ELF-1 (cell line): ENCODE data around the gene MPRIP.

ENCODE experiments used
- DNase-seq: peaks from one replicate; pipeline ENCODE4 v3.0.0-alpha.2; 2016; ENCODE audit warnings: low read depth, low spot score

Gene MPRIP

GRCh38 chr17:17051380-17051779 lies 9.1 kb downstream of the MPRIP start:
- DNase-seq: no peak

DNA sequence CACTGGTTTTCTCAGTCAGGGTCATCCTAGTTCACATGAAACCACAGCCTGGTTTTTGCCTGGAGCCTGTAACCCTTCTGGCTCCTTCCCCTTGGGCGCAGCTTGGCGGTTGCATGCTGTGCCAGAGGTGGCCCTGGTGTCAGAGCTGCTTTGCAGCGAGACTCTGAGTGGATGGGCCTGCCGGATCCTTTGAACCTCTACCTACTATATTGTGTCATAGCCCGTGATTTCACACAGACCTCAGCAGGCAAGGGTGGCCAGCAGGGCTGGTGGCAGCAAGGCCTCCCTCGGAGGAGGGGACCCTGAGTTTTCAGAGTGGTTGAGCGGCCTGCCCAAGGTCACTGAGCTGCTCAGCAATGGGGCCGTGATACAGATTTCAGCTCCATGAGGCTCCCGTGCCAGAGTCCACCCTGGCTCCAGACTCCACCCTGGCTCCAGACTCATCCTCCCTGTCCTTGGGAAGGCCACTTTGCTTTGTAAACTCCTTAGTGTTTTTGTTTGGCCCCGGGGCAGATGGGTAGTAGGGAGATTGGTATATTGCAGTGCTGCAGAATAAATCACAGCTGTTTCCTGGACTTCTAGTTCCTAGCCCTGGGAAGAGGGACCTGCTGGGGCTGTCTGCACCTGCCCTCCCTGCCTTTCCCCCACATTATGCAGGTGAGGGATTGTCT lies 9.7 kb downstream of the MPRIP start:
- DNase-seq: no peak

DNA sequence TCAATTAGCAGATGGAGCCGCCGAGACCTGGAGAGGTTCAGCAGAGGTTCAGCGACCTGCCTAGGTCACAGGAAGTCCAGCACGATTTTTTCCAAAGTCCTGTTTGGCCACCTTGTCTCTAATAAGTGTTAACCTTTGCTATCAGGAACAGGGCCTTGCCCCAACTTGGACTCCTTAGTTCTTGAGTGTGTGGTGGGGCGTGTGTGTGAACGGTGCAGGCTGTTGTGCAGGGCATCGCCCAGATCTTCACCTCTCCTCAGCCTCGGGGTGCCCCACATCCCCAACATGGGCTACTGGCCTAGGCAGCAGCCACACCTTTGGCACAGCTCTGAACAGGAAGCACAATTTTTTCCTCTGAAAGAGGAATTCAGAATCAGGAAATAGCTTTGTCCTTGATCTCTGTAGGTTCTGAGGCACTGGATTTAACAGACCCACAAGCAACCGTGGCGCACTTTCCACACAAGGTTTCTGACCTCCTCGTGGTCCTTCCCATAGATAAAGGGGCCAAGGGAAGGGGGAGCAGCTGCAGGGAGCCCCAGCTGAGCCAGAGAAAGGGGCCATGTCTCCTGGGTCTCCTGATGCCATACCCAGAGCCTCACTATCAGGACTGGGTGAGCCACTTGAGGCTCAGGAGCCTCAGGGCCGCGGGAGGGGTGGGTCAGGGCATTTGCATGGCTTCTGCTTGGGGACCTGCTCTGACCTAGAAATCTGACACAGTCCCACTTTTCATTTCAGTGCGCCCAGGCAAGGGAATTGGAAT lies 10.4 kb downstream of the MPRIP start:
- no peak for DNase-seq

GRCh38 chr17:17053446-17054379 lies 11.5 kb downstream of the MPRIP start:
- DNase-seq: no peak

GRCh38 chr17:17054636-17055035 lies 12.4 kb downstream of the MPRIP start:
- no peak for DNase-seq

DNA sequence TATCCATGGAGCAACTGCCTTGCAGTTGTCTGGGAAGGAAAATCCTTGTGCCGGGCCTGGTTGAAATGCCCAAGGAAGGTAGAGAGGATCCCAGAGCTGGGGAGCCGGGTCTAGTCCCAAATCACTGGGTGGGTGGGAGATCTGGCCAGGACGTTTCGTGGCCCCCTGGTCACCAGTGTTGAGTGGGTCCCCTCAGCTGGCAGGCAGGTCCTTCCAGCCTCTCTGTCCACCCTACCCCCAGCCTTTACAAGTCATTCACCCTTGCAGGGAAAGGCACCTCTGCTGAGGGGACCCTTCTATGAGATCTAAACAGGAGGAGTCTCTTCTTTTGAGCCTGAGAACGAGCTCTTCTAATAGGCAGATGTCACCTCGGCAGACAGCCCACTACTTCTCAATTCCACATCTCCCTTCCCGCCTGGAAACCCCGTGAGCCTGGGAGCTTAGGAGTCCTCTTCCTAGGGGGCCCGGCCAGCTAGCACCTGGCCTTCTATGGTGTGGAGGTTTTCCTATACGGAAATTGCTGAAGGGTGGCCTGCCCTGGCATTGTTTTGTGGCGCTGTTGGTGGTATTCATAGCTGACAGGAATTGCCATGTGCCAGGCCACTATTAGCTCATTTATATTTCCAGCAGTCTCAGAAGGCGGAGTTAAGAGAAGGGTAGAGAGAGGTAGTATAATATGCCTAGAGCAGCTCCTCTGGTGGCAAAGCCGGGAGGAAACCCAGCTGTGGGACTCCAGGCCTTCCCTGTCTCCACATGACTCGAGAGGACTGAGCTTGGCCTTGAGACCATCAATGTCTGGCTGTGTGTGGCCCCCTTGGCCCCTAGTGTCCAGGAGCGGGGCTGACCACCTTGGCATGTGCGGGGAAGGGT lies 13.3 kb downstream of the MPRIP start:
- no peak for DNase-seq

DNA sequence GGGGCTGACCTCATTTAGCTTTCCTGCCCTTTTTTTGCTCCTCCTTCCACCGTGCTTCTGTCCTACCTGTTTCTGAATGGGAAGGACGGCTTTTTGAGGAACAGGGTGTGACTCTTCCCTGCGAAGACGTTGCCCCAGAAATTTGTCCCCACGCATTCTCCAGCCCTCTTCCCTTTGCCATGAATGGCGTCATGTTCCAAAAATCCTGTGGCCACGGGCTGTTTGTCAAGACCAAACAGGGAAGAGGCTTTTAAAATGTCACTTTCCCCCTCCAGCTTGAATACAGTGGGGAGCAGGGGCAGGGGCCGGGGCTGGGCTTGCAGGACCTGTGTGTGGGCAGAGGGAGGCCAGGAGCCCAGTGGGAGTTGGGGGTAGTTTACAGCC lies 13.9 kb downstream of the MPRIP start:
- DNase-seq: no peak

GRCh38 chr17:17057057-17057551 lies 14.8 kb downstream of the MPRIP start:
- no peak for DNase-seq

GRCh38 chr17:17058304-17058703 lies 16.0 kb downstream of the MPRIP start:
- no peak for DNase-seq

DNA sequence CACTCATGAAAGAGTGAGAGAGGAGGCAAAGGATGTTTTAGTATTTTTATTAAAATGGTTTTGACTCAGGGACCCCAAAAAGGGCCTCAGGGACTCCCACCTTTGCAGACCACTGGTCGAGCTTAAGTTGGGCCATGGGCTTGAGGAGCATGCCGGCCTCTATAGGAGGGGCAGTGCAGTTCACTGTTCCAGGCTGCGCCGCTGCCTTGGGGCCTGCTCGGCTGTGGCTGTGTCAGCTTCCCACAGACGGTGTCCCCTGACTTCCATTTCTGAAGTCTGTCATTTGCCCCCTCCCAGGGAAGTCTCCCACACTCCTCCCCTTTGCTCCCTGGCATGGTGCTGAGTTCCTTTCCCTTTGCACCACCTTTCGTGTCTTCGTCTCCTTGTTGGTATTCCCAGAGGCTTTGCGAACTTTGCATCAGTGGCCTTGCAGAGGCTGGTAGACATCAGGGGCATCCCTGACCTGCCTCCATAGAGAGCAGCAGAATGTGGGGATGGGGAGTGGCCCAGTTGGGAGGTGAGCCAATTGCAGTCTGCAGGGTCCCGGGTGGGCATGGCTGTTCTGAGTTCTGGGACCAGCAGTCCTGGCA lies 17.1 kb downstream of the MPRIP start:
- DNase-seq: no peak

GRCh38 chr17:17060001-17060922 lies 18.0 kb downstream of the MPRIP start:
- no peak for DNase-seq

GRCh38 chr17:17060930-17061329 lies 18.7 kb downstream of the MPRIP start:
- no peak for DNase-seq

DNA sequence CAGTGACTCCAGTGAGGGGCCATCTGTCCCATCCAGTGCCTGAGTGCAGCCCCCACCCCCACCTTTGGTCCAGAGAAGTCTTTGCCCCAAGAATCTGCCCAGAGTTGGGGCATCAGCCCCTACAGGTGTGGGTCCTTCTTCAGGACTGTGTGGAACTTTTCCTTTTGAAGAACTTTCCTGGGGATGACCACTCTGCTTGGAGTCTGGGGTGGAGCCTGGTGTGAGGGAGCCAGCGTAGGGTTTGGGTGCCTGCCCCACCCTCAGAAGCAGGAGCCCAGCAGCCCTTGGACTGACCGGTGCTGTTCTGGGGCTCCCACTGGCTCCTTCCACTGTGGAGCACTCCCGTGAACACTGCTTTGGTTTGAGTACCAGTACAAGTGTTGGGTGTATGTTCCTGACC lies 19.3 kb downstream of the MPRIP start:
- no peak for DNase-seq

DNA sequence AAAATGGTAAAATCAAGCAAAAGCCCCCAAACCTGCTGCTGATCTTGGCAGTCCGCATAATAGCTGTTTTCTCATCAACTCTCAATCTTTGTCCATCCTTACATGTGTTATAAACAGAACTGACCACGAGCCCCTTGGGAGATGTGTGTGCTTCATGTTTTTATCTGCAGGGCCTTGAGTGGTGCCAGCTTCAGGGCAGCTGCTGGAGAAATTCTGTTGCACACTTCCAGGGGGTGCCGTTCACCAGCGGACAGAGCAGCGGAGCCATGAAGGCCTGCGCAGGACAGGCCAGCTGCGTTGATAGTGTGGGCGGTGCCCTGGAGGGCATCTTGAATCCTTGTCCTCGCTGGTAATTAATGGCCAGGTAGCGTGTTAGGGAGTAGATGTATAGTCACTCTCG lies 20.1 kb downstream of the MPRIP start:
- no peak for DNase-seq

DNA sequence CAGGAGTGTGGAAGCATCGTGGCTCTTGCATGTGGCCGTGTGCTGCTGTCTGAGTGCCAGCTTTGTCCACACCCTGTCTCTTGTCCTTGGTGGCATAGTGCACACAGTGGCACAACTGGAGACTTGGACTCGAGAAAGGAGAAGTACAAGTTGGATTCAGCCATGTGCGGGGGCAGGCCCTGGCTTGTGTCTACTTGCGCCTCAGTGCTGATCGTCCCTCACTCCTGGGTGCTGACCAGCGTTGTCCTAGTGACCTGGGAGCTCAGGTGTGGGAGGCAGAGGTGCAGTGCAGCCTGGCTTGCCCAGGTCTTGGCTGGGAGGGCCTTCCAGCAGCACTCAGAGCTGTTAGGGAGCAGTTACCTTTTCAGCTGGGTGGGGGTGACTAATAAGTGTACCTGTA lies 20.6 kb downstream of the MPRIP start:
- DNase-seq: no peak

DNA sequence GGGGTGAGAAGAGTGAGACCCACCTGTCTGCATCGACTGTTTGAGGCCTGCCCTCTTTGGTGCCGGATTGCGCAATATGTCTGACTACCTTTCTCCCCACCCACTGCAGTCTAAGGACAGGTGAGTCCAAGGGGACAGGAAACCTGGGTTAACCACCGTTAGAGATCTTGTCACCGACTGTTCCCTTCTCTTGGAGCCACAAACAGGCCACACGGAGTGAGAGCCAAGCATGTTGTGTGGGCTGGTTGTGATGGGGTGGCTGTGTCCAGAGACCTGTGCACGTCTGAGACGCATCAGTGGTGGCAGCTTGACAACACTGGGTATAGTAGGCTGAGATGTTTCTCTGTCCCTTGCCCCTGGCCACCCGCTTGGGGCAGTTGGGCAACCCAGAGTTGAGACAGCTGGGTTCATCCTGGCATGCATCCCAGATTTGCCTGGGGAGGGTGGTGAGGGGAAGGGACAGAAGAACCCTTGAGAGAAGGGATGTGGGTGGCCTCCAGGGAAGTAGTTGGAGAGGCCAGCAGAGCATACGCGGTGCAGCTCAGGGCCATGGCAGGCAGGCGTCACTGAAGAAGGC lies 21.4 kb downstream of the MPRIP start:
- no peak for DNase-seq

- no peak for DNase-seq
Observed at GRCh38 chr17:17064322-17064721, 22.1 kb downstream of the MPRIP start.

- no peak for DNase-seq
Observed at GRCh38 chr17:17066021-17066420, 23.8 kb downstream of the MPRIP start.

- no peak for DNase-seq
Observed at GRCh38 chr17:17067257-17067656, 25.0 kb downstream of the MPRIP start.
